ENCODE results near the gene NRXN2.

NRXN2 gene

DNA sequence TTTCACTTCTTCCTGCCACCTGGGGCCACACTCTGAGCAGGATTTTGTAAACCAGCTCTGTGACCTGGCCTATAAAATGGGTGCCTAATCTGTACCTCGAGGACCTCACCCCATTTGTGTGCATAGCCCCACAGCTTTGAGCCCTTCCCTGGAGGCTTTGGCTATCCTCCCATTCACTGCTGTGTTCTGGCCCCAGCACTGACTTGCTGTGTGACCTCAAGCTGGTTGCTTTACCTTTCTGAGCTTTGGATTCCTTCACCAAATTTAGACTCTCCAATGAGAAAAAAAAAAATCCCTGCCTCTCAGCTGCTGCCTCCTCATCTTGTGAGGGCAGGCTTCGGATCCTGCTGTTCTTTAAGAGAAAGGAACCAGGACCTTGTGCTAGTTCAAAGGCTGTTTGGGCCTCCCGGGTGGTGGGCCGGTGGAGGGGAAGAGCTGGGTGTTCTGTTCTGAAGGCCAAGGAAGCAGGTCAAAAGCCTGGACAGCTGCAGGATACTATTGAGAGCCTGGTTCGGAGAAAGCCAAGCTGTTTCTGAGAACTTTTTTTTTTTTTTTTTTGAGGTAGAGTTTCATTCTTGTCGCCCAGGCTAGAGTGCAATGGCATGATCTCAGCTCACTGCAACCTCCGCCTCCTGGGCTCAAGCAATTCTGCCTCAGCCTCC, 37.9 kb upstream of the NRXN2 start:
- no peak for DNase-seq (ENCODE audit: low read depth)
- TF ChIP-seq POLR2A (IDR thresholded peaks at IDR 0.05; ENCODE audit: extremely low read depth, insufficient read length) (no peak), MYC (IDR thresholded peaks at IDR 0.05; ENCODE audit: low read depth, low read length) (no peak)
- TF ChIP-seq, protein P1, sequence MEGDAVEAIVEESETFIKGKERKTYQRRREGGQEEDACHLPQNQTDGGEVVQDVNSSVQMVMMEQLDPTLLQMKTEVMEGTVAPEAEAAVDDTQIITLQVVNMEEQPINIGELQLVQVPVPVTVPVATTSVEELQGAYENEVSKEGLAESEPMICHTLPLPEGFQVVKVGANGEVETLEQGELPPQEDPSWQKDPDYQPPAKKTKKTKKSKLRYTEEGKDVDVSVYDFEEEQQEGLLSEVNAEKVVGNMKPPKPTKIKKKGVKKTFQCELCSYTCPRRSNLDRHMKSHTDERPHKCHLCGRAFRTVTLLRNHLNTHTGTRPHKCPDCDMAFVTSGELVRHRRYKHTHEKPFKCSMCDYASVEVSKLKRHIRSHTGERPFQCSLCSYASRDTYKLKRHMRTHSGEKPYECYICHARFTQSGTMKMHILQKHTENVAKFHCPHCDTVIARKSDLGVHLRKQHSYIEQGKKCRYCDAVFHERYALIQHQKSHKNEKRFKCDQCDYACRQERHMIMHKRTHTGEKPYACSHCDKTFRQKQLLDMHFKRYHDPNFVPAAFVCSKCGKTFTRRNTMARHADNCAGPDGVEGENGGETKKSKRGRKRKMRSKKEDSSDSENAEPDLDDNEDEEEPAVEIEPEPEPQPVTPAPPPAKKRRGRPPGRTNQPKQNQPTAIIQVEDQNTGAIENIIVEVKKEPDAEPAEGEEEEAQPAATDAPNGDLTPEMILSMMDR (IDR thresholded peaks at IDR 0.05; ENCODE audit: low read depth, low read length), result no peak
- TF ChIP-seq, protein P2, sequence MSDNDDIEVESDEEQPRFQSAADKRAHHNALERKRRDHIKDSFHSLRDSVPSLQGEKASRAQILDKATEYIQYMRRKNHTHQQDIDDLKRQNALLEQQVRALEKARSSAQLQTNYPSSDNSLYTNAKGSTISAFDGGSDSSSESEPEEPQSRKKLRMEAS (IDR thresholded peaks at IDR 0.05; ENCODE audit: low read depth, low read length), result no peak

DNA sequence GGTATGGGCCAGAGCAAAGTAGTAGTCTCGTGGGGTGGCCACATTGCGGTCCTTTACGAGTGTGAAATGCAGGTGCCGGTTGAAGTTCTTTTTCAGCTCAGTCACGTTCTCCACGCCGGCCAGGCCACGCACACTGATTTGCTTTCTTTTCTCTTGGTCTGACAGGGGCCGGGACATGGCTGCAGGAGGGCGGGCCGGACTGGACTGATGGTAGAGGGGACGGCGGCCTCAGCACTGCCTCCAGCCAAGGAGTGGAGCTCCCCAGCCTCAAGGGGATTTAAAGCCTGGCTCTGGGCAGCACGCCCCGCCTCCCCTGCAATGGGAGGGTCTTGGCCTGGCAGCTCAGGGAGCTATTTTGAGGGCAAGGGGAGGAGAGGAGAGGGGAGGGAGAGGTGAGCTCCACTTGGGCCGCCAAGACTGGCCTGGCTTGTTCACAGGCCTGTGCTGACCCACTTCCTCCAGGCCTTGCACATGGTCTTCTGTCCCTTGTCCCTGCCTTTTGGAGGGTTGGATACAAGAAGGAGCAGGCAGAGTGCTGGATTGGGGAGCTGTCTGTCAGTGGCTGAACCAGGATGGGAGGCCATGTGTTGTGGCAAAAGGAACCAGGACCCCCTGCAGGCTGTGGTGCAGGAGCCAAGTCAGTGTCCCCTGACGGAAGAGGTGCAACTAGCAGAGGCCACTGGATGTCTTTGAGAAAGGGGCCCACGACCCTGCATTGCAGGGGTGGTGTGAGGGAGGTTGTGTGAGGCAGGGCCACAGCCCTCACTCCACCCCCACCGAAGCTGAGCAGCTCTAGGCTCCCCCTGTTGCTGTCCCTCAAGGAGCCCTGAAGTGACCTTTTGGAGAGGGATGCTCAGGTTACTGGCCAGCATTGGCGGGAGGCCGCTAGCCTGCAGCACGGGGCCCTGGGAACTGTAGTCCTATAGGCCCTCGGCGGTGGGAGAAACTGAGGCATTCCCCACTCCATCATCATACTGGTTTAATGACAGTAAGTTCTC, 37.0 kb upstream of the NRXN2 start, which contains the start of gene PYGM:
TSS of gene PYGM (minus strand) at position 253 of the 998 bp plus-strand sequence. CDS start at position 177, 76 bp downstream.
- no peak within 1 kb of the TSS for H3K4me3 ChIP-seq (ENCODE audit: low read depth, low read length)
- peak; percentile 67 for TF ChIP-seq MYC (IDR thresholded peaks at IDR 0.05; ENCODE audit: low read depth, low read length)
- TF ChIP-seq, protein P2 (IDR thresholded peaks at IDR 0.05; ENCODE audit: low read depth, low read length), result peak; percentile 40; the same call in 1 of the 2 replicates
- TF ChIP-seq, protein P1 (IDR thresholded peaks at IDR 0.05; ENCODE audit: low read depth, low read length), result no peak
- TF ChIP-seq POLR2A (IDR thresholded peaks at IDR 0.05; ENCODE audit: extremely low read depth, insufficient read length), result no peak

More for the DNA sequence above, 37.9 kb upstream of the NRXN2 start:
- no peak overlapping the region for H3K4me3 ChIP-seq (ENCODE audit: low read depth, low read length)

DNA sequence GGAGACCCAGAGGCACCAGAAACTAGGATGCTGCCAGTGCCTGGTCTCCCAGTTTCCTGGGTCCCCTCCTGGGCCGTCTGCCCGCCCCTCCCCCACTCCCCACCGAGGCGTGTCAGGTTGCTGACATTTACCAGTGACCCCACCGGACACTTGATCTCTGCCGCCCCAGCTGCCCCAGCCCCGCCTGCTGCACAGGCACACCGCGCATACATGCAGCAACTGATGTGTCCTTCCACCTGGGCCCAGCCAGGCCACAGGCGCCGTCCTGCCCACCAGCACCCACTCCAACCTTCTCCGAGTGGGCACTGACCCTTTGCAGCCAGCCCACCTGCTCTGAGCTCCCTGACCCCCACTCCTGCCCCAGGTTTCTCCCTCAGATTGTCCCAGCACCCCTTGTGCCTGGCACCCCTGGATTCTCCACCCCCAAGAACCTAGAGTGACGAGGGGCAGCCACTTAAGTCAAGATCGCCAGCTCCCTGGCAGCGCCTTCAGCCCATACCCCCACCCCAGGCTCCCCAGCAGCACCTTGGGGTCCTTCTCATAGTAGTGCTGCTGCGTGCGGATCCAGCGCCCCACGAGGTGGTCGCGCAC, 36.2 kb upstream of the NRXN2 start:
- H3K4me3 ChIP-seq (ENCODE audit: low read depth, low read length), result no peak overlapping the region
- TF ChIP-seq, protein P2 (IDR thresholded peaks at IDR 0.05; ENCODE audit: low read depth, low read length), result no peak
- no peak for TF ChIP-seq POLR2A (IDR thresholded peaks at IDR 0.05; ENCODE audit: extremely low read depth, insufficient read length)
- TF ChIP-seq MYC (IDR thresholded peaks at IDR 0.05; ENCODE audit: low read depth, low read length), result no peak
- TF ChIP-seq, protein P1 (IDR thresholded peaks at IDR 0.05; ENCODE audit: low read depth, low read length), result no peak
- no peak for DNase-seq (ENCODE audit: low read depth)

More for the DNA sequence above, 37.0 kb upstream of the NRXN2 start, which contains the start of gene PYGM:
- peak; percentile 73 for DNase-seq (ENCODE audit: low read depth)

DNA sequence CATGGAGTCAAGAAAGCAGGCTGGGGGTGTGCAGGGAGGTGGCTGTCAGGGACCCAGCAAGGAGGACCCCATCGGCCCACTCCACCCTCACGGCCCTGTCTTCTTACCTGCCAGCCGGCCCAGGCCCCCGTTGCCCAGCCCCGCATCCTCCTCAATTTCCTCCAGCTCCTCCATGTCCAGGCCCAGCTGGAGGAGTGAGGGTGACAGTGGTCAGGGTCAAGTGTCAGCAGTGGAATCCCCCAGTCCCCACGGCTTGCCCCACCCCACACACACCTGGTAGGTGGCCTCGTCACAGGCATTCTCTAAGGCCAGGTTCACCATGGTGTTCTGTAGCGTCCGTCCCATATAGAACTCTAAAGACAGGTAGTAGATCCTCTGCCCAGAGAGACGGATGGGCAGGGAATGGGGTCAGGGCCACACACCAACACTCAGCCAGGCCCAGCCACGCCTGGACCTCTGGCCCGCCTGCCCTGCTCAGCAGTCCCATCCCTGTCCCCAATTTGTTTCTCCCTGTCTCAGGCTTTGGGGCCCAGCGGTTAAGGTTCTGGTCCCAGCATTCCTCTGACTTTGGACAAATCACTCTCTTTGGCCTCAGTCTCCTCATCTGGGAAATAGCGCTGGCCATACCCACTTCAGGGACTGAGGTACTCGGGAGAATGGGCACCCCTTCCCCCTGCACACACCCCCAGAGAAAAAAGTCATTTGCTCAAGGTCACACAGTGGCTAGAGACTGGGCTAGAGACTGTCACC, 35.5 kb upstream of the NRXN2 start:
- no peak overlapping the region for H3K4me3 ChIP-seq (ENCODE audit: low read depth, low read length)
- no peak for DNase-seq (ENCODE audit: low read depth)
- TF ChIP-seq, protein P2 (IDR thresholded peaks at IDR 0.05; ENCODE audit: low read depth, low read length), result no peak
- TF ChIP-seq POLR2A (IDR thresholded peaks at IDR 0.05; ENCODE audit: extremely low read depth, insufficient read length) (no peak), MYC (IDR thresholded peaks at IDR 0.05; ENCODE audit: low read depth, low read length) (no peak)
- TF ChIP-seq, protein P1 (IDR thresholded peaks at IDR 0.05; ENCODE audit: low read depth, low read length), result no peak
